GM19324 (cell line): ENCODE data around the gene ST6GALNAC5.

Source experiments
- ATAC-seq: cut with Tn5 transposase; IDR thresholded peaks from one replicate; pipeline ENCODE4 v1.9.1; 2021; ENCODE audit warnings: mild to moderate bottlenecking, moderate library complexity; ENCODE audit not compliant: unreplicated experiment, low FRiP score

The ST6GALNAC5 gene

GRCh38 chr1:76998582-76999223 lies 131.4 kb downstream of the ST6GALNAC5 start:
- no peak for ATAC-seq

GRCh38 chr1:77007675-77008074 lies 140.4 kb downstream of the ST6GALNAC5 start:
- ATAC-seq, result no peak

GRCh38 chr1:77010937-77011336 lies 143.7 kb downstream of the ST6GALNAC5 start:
- ATAC-seq, result no peak

- ATAC-seq, result no peak
These were observed 144.8 kb downstream of the ST6GALNAC5 start for GRCh38 chr1:77012066-77012465.

- ATAC-seq, result no peak
These were observed 147.0 kb downstream of the ST6GALNAC5 start for GRCh38 chr1:77014073-77014788.

- ATAC-seq, result no peak
These were observed 148.6 kb downstream of the ST6GALNAC5 start for GRCh38 chr1:77015748-77016341.

- no peak for ATAC-seq
These were observed 149.2 kb downstream of the ST6GALNAC5 start for GRCh38 chr1:77016386-77016985.

GRCh38 chr1:77018311-77018710 lies 151.0 kb downstream of the ST6GALNAC5 start:
- ATAC-seq, result no peak

GRCh38 chr1:77018761-77019160 lies 151.5 kb downstream of the ST6GALNAC5 start:
- no peak for ATAC-seq

- no peak for ATAC-seq
These were observed 154.5 kb downstream of the ST6GALNAC5 start for GRCh38 chr1:77021732-77022131.

GRCh38 chr1:77024500-77024899 lies 157.2 kb downstream of the ST6GALNAC5 start:
- ATAC-seq, result no peak

GRCh38 chr1:77025599-77025998 lies 158.3 kb downstream of the ST6GALNAC5 start:
- no peak for ATAC-seq

- ATAC-seq, result no peak
These were observed 158.9 kb downstream of the ST6GALNAC5 start for GRCh38 chr1:77026135-77026534.

- ATAC-seq, result no peak
These were observed 159.4 kb downstream of the ST6GALNAC5 start for GRCh38 chr1:77026640-77027039.

GRCh38 chr1:77027847-77028246 lies 160.6 kb downstream of the ST6GALNAC5 start:
- no peak for ATAC-seq

GRCh38 chr1:77030401-77031105 lies 163.3 kb downstream of the ST6GALNAC5 start:
- no peak for ATAC-seq

- ATAC-seq, result no peak
These were observed 163.9 kb downstream of the ST6GALNAC5 start for GRCh38 chr1:77031106-77031662.

GRCh38 chr1:77036560-77036959 lies 169.3 kb downstream of the ST6GALNAC5 start:
- no peak for ATAC-seq

- no peak for ATAC-seq
These were observed 169.8 kb downstream of the ST6GALNAC5 start for GRCh38 chr1:77037038-77037437.

- ATAC-seq, result no peak
These were observed 170.7 kb downstream of the ST6GALNAC5 start for GRCh38 chr1:77038000-77038399.
